ENCODE results near the gene GRIN1.

GRIN1 gene

DNA sequence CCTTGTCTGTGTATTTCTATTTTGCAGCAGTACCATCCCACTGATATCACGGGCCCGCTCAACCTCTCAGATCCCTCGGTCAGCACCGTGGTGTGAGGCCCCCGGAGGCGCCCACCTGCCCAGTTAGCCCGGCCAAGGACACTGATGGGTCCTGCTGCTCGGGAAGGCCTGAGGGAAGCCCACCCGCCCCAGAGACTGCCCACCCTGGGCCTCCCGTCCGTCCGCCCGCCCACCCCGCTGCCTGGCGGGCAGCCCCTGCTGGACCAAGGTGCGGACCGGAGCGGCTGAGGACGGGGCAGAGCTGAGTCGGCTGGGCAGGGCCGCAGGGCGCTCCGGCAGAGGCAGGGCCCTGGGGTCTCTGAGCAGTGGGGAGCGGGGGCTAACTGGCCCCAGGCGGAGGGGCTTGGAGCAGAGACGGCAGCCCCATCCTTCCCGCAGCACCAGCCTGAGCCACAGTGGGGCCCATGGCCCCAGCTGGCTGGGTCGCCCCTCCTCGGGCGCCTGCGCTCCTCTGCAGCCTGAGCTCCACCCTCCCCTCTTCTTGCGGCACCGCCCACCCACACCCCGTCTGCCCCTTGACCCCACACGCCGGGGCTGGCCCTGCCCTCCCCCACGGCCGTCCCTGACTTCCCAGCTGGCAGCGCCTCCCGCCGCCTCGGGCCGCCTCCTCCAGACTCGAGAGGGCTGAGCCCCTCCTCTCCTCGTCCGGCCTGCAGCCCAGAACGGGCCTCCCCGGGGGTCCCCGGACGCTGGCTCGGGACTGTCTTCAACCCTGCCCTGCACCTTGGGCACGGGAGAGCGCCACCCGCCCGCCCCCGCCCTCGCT, 29.0 kb downstream of the GRIN1 start (continued):
- TF ChIP-seq ZNF280C (tag by site-specific recombination; IDR thresholded peaks at IDR 0.05) (no peak), ZNF157 (tag by site-specific recombination; IDR thresholded peaks at IDR 0.05) (no peak), ZNF391 (tag by site-specific recombination; IDR thresholded peaks at IDR 0.05; ENCODE audit: borderline replicate concordance, low read depth) (0 out of 2 replicates have a peak, but pooled peaks have one; percentile 35), BCL6B (tag by site-specific recombination; IDR thresholded peaks at IDR 0.05) (no peak), ZNF248 (tag by site-specific recombination; IDR thresholded peaks at IDR 0.05) (no peak), BCL11A (tag by site-specific recombination; IDR thresholded peaks at IDR 0.05; ENCODE audit: low read depth) (peak; percentile 77), ZFP69B (tag by site-specific recombination; IDR thresholded peaks at IDR 0.05) (peak; percentile 92), ZBTB1 (tag by site-specific recombination; IDR thresholded peaks at IDR 0.05) (no peak), ZNF148 (tag by site-specific recombination; IDR thresholded peaks at IDR 0.05; ENCODE audit: borderline replicate concordance) (no peak), KLF1 (tag by site-specific recombination; IDR thresholded peaks at IDR 0.05) (peak; percentile 100), HOXD13 (CRISPR knock-in tag; IDR thresholded peaks at IDR 0.05; ENCODE audit: borderline replicate concordance) (no peak), ZFHX2 (tag by site-specific recombination; conservative IDR thresholded peaks at IDR 0.05) (peak; percentile 89), ZNF354C (tag by site-specific recombination; IDR thresholded peaks at IDR 0.05; ENCODE audit: borderline replicate concordance, low read depth) (no peak), ZSCAN4 (tag by site-specific recombination; IDR thresholded peaks at IDR 0.05) (no peak), KLF10 (tag by site-specific recombination; IDR thresholded peaks at IDR 0.05) (no peak), SP7 (tag by site-specific recombination; IDR thresholded peaks at IDR 0.05) (peak; percentile 66), ZNF10 (tag by site-specific recombination; IDR thresholded peaks at IDR 0.05) (no peak), GLIS2 (tag by site-specific recombination; IDR thresholded peaks at IDR 0.05) (peak; percentile 94), ZNF202 (tag by site-specific recombination; IDR thresholded peaks at IDR 0.05; ENCODE audit: borderline replicate concordance) (no peak), ZNF221 (tag by site-specific recombination; IDR thresholded peaks at IDR 0.05; ENCODE audit: borderline replicate concordance) (no peak), KLF7 (tag by site-specific recombination; IDR thresholded peaks at IDR 0.05; ENCODE audit: borderline replicate concordance) (peak; percentile 52; the same call in 1 of the 2 replicates), ZNF121 (tag by site-specific recombination; IDR thresholded peaks at IDR 0.05) (no peak), ZBTB11 (tag by site-specific recombination; conservative IDR thresholded peaks at IDR 0.05; ENCODE audit: low read depth) (no peak)
- TF ChIP-seq, protein P1, sequence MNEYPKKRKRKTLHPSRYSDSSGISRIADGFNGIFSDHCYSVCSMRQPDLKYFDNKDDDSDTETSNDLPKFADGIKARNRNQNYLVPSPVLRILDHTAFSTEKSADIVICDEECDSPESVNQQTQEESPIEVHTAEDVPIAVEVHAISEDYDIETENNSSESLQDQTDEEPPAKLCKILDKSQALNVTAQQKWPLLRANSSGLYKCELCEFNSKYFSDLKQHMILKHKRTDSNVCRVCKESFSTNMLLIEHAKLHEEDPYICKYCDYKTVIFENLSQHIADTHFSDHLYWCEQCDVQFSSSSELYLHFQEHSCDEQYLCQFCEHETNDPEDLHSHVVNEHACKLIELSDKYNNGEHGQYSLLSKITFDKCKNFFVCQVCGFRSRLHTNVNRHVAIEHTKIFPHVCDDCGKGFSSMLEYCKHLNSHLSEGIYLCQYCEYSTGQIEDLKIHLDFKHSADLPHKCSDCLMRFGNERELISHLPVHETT (tag by site-specific recombination; IDR thresholded peaks at IDR 0.05) = no peak
- TF ChIP-seq, protein P2, sequence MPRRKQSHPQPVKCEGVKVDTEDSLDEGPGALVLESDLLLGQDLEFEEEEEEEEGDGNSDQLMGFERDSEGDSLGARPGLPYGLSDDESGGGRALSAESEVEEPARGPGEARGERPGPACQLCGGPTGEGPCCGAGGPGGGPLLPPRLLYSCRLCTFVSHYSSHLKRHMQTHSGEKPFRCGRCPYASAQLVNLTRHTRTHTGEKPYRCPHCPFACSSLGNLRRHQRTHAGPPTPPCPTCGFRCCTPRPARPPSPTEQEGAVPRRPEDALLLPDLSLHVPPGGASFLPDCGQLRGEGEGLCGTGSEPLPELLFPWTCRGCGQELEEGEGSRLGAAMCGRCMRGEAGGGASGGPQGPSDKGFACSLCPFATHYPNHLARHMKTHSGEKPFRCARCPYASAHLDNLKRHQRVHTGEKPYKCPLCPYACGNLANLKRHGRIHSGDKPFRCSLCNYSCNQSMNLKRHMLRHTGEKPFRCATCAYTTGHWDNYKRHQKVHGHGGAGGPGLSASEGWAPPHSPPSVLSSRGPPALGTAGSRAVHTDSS (tag by site-specific recombination; IDR thresholded peaks at IDR 0.05) = no peak

All from HEK293 (cell line).